Ramos (cell line): Measurements from ENCODE around the gene PIK3CD.
"Not testable (repeated sequence)": the region's sequence is repeated elsewhere in the genome, so short reads cannot be mapped to it uniquely, and the experiment has no call there.

ENCODE experiments used
- in situ Hi-C: fragments of 300-500 bp; cut with MboI; formaldehyde crosslinking; loops from one replicate; pipeline ENCODE4 v1.14.3; 2022; ENCODE audit warnings: low sequenced_read_pairs; ENCODE audit not compliant: unreplicated experiment

Gene PIK3CD

DNA sequence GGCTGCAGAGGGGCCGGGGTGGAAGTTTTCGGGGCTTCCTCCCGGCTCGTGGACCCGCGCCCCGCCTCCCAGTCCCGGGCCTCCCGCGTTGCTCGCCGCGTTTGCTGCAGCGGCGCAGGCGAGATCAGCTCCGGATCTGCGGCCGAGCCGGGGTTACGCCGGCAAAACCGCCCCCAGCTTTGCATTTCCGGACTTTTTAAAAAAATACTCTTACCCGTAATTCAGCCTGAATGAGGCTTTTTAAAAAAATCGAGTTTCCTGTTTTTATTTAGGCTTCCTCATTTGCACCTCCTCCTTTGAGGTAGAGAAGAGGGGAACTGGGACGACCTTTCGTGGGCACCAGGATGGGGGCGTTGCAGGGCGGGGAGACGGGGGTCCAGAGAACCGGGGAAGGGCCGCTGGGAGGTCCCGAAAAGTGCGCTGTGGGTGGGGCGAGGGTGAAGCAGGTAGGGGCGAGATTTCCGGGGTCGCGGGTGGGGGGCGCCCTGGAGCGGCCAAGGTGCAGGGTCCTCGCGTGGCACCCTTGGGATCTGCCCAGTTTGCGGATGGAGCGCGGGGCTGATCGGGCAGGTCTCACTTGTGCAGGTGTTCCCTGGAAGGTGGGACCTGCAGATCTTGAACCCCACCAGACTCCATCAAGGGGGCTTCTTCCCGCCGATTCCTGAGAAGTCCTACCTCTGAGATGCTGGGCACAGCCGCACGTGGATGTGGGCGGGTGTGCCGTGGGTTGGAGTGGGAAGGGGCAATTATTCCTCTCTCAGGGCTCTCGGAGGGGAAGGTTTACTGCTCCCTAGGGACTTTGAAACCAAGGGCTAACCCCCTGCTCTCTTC is 1.1 kb downstream of the PIK3CD start:
- in situ Hi-C loops, result loop anchor here (5.0 kb wide), 1 partner anchor 35 kb away; no protein-coding TSS in a partner anchor

DNA sequence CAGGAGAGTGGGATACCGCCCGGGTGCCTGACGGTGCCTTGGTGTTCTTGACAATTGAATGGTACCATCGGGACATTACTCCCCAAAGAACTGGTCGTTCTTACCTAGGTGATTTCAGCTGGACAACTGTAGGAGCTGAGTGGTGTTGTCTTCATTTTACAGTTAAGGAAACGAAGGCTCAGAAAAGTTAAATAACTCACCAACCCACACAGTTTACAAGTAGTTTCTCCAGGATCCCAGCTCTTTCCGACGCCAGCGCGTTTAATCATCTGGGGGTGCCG is 1.6 kb downstream of the PIK3CD start:
- in situ Hi-C loops, result loop anchor here (5.0 kb wide), 1 partner anchor 34 kb away; no protein-coding TSS in a partner anchor

DNA sequence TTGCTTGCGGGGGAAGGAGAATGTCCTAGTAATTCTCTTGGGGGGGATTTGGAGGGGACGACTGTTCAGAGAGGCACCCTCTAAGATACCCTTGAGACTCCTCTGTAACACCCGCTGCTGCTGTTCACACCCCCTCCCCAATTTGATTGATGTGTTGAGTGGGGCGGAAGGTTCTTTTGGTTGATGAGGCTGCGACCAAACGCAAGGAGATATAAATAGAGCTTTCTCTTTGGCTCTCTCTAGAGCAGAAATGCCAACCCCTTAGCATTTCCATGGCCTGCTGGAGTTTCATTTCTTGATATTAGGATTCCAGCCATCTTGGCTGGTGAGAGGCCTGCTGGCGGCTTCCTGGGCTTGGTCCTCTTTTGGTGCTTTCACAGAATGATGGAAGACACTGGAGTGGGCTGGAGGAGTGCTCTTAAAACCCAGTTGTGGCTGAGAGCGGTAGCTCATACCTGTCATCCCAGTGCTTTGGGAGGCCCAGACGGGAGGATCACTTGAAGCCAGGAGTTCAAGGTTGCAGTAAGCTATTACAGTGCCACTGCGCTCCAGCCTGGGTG is 2.0 kb downstream of the PIK3CD start:
- in situ Hi-C loops, result loop anchor here (5.0 kb wide), 1 partner anchor 34 kb away; no protein-coding TSS in a partner anchor

DNA sequence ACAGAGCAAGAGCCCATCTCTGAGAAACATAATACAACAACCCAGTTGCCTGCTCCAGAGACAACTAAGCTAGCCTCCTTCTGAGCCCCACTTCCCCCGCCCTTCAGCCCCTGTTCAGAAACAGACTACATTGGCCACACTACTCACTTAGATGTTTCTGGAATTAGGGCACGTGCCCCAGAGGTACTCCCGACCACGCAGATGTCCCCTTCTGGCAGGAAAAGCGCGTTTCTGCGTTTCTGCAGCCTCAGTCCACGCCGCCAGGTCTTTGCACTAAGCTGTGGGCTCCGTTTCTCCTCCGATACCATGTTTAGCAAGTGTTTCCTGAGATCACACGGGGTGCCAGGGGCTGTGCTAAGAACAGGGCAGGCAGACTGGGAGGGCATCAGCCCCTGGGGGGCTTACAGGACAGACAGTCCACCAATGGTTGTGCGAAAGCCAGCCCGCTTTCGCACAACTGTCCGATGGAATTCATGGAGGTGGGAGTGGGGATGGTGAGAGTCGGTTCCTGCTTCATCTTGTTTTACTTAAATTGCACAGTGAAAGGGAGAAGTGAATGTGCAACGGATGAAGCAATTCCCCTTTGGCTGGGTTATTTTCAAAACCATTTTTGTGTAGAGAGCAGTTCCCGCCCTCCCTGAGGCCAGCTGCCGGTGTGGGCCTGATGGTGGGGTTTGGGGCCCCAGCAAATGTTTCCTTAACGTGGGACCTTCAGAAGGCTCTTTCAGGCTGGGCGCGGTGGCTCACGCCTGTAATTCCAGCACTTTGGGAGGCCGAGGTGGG is 2.7 kb downstream of the PIK3CD start:
- in situ Hi-C loops, result loop anchor here (5.0 kb wide), 1 partner anchor 33 kb away; no protein-coding TSS in a partner anchor

DNA sequence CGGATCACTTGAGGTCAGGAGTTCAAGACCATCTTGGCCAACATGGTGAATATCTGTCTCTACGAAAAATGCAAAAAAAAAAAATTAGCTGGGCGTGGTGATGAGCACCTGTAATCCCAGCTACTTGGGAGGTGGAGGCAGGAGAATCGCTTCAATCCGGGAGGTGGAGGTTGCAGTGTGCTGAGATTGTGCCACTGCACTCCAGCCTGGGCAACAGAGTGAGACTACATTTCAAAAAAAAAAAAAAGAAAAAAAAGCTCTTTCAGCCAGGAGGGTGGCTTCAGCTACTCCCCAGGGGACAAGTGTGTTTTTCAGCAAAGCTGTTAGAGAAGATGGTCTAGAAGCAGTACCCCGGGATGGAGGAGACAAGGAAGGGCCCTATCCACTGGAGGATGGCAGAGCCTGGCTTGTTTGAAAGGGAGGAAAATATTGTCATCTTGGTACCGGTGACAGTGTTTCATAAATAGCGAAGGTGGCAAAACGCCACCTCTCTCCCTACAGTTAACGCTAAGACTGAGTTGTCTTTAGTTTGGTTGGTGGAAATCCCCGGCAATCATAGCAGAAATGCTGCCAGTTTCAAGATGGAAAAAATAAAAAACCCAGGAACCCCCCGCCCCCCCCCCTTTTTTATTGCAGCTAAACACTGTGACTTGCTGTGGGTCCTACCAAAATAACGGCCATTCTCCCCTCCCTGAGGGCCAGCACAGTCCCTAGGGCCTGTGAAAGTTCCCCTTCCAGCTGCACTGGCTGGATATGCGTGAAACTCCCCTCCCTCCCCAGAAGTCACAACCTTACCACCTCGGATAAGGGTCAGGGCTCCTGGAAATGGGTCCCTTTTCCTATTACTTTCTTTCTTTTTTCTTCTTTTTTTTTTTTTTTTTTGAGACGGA is 3.5 kb downstream of the PIK3CD start:
- in situ Hi-C loops, result loop anchor here (5.0 kb wide), 1 partner anchor 32 kb away; no protein-coding TSS in a partner anchor

DNA sequence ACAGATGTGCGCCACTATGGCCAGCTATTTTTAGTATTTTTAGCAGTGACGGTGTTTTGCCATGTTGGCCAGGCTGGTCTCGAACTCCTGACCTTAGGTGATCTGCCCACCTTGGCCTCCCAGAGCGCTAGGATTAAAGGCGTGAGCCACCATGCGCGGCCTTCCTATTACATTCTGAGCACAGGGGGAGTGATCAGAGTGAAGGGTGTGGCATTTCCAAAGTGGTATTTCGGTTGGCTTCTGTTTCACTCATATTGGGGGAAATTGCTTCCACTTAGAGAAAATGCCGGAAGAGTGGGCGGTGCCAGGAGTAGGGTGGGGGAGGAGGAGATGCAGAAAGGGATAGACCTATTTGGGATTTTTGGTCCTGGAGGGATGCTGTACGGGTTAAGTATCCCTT is 4.3 kb downstream of the PIK3CD start:
- in situ Hi-C loops, result no loop called here

DNA sequence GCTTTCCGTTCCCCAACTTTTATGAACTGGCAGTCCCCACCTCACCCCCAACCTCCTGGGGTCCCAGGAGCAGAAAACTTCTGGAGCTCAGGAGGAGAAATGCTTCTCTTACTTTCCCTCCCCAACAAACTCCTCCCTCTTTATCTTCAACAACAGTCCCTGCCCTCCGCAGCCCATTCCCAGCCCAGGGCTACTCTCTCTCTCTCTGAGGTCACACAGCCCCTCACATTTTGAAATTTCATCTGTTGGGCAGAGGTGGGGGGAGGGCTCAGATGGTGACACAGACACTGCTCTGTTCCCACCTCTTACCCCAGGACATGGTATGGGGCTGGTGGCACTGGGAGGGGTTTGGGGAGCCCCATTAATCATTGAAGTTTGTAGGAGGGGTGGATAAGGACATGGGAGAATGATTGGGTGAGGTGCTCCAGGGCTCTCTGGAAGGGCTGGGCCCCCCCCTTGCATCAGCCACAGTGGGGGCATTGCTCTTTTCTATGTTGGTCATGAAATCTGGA is 6.0 kb downstream of the PIK3CD start:
- in situ Hi-C loops, result no loop called here

DNA sequence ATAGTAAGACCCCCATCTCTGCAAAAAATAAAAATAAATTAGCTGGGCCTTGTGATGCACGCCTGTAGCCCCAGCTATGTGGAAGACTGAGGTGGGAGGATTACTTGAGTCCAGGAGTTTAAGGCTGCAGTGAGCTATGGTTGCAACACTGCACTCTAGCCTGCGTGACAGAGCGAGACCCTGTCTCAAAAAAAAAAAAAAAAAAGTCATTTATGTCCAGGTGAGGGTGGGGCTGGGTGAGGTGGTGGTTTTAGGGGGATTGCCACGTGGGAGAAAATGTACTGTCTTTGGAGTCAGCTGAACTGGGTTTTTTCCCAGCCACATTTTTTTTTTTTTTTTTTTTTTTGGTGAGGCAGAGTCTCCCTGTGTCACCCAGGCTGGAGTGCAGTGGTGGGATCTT is 6.7 kb downstream of the PIK3CD start:
- in situ Hi-C loops, result no loop called here

DNA sequence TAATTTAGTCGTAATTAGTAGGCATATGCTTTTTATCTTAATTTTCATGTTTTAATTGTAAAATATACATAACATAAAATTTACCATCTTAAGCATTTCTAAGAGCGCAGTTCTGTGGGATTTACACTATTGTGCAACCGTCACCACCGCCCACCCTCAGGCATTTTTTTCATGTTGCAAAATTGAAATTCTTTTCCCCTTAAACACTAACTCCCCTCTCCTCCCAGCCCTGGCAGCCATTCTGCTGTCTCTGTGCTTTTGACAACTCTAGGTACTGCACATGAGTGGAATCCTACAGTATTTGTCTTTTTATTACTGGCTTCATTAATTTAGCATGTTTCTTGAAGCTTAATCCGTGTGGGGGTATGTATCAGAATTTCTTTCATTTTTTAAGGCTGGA is 7.8 kb downstream of the PIK3CD start:
- in situ Hi-C loops, result no loop called here

DNA sequence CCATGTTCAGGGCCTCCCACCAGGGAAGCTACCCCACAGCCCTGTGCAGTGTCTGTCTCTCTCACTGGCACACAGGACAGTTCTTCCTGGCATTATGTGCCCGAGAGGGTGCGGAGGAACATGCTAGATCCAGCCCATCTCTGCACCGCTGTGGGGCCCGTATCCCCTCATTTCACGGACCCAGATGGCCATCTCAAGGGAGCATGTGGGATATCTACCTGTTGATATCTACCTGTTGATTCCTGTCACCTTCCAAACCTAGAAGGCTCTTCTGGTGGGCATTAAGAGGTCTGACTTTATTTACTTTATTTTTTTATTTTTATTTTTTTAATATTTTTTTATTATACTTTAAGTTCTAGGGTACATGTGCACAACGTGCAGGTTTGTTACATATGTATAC is 11.7 kb downstream of the PIK3CD start:
- in situ Hi-C loops, result no loop called here

DNA sequence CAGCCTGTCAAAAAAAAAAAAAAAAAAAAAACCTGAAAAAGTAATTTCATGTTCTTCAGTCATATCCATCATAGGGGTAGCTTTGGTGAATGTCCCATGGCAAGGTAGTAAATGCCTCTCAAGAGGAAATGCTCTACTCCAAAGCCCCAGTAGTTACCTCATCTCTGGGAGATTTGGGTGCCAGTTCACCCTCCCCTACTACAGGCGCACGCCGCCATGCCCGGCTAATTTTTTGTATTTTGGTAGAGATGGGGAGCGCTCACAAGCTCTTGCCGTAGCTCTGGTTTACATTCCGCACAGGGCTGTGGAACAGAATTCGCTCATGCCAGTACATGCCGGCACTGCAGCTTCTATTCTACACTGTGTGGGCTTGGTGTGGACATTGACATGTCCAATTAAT is 13.7 kb downstream of the PIK3CD start:
- in situ Hi-C loops, result no loop called here

DNA sequence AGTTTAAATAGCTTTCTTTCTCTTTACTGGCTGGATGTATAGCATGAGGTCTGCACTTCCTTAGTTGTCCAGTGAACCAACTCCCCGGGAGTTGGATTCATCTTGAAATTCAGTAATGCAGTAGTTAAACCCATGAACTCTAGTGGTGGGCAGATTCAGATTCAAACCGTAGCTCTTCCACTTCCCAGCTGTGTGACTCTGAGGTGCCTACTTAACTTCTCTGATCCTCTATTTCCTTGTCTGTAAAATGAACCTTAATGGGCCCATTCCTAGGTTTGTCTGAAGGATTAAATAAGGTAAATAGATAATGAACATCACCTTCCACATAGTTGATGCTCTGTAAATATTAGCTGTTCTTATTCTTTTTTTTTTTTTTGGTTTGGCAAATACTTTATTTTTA is 16.5 kb downstream of the PIK3CD start:
- in situ Hi-C loops, result no loop called here

DNA sequence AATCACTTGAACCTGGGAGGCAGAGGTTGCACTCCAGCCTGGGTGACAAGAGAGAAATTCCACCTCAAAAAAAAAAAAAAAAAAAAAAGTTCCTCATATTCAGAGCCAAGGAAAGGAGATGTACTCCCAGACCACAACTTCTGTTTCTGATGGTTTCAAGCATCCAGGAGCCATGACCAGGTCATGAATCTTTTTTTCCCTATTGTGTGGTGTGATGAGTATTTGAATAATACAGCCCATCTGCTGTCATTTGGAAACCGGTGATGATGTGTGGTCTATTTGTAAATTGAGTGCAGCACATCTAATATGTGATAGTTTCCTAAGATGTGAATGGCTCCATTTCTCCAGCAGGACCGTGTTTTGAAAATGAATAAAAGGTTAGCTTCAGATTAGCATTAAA is 18.6 kb downstream of the PIK3CD start:
- in situ Hi-C loops, result no loop called here

DNA sequence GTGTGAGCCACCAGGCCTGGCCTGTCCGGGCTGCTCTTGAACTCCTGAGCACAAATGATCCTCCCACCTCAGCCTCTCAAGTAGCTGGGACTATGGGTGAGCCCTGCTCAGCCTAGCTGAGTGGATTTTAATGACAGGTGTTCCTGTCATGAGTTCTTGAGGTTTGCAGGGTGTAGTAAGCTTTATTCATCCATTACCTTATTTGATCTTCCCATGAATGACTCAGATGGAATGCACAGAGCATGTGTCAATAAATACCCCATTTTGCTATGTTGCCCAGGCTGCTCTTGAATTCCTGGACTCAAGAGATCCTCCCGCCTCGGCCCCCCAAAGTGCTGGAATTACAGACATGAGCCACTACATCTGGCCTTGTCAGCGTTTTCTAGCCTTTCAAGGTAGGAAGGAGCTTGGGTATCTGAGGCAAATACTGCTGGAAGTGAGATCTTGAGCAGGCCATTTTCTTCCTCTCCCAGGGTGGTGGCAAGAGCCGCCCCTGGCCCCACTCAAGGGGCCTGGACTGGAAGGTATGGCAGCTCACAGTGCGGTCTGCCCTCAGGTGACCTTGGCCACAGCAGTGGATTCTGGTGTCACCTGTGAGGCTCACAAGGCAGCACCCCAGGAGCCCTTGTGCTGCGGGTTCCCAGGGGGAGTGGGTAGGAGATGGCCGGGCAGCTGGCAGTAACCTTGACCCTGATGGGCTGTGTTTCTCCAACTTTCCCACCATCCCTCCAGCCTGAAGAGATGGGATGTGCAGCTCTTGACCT is 20.0 kb downstream of the PIK3CD start:
- in situ Hi-C loops, result no loop called here

DNA sequence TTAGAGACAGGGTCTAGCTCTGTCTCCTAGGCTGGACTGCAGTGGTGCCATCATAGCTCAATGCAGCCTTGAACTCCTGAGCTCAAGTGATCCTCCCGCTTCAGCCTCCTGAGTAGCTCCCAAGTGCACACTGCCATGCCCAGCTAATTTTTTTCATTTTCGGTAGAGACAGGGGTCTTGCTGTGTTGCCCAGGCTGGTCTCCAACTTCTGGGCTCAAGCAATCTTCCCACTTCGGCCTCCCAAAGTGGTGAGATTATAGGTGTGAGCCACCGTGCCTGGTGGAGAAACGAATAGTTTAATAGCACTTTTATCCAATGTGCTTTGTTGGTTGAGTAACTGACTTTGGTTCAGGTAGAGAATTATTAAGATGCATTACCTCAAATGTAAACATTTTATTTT is 20.9 kb downstream of the PIK3CD start:
- in situ Hi-C loops, result no loop called here

DNA sequence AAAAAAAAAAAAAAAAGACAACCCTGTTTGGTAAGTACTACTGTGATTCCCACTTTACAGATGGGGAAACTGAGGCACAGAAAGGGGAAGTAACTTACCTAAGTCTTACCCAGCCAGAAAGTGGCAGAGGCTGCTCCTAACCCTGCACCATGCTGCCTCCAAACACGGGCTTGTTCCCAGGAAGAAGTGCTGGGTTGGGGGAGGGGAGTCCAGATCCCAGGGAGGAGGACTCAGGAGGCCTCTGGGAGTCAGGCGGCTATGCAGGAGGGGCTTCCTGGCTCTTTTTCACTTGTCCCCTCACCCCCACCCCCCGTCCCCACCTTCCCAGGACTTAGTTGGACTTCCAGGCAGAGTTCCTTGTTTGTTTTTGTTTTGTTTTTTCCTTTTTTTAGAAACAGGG is 23.9 kb downstream of the PIK3CD start:
- in situ Hi-C loops, result no loop called here

DNA sequence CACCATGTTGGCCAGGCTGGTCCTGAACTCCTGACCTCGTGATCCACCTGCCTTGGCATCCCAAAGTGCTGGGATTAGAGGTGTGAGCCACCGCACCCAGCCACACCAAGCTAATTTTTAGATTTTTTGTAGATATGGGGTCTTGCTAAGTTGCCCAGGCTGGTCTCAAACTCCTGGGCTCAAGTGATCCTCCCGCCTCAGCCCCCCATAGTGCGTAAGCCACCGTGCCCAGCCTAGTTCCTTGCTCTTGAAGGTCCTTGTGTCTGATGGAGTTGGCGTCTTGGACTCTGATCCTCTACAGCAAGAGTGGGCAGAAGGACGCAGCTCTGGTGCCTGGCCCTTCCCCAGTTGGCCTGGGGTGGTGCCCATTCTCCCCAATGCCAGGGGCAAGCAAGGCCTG is 24.6 kb downstream of the PIK3CD start:
- in situ Hi-C loops, result not testable (repeated sequence)

DNA sequence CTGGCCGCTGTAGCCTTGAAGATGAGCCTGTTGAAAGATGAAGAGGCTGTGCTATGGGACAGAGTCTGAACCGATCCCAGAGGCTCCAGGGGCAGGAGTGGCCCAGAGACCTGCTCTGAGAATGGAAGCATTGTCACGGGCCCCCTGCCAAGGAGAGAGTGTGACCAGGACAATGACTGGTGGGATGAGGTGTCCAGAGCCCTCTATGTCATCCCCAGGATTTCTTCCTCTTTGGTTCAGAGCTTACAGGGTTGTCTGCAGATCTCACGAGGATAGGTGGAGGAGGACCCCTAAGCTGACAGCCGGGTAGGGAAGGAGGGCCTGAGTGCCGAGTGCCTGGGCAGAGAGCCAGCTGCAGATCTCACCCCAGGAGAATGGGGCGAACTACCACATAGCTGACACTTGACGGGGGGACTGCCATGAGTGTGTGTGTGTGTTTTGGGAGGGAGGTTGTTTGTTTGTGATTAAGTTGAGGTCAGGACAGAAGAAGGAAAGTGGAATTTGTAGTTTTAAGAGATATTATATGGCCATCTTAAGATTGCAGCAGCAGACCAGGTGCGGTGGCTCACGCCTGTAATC is 25.4 kb downstream of the PIK3CD start:
- in situ Hi-C loops, result no loop called here

DNA sequence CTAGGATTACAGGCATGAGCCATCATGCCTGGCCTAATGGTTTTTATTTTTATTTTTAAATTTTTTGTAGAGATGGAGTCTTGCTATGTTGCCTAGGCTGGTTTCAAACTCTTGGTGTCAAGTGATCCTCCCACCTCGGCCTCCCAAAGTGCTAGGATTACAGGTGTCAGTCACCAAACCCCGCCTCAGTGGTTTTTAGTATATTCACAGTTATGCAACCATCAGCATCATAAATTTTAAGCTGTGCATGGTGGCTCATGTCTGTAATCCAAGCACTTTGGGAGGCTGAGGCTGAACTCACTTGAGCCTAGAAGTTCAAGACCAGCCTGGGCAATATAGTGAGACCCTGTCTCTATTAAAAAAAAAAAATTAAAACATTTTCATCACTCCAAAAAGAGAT is 28.6 kb downstream of the PIK3CD start:
- in situ Hi-C loops, result no loop called here
